SK-MEL-5 (cell line): ENCODE measurements around the gene RPN1. TPM values are rescaled to one million over a fixed set of nuclear protein-coding genes. Genes with fewer than 3 reads are reported as not detected.
"Not testable (repeated sequence)": the region's sequence is repeated elsewhere in the genome, so short reads cannot be mapped to it uniquely, and the experiment has no call there.

Source experiments
- DNase-seq: peaks from one replicate; pipeline ENCODE4 v3.0.0-alpha.2; 2016; ENCODE audit warnings: low read depth, low spot score
- in situ Hi-C: cut with HindIII; loops from 2 replicates; pipeline ENCODE4 v1.10.0; 2016; ENCODE audit warnings: low sequenced_read_pairs, high pct_unique_total_duplicates, low pct_unique_long_range_greater_than_20kb
- polyA plus RNA-seq, 2 experiments: library from polyadenylated mRNA; depleted of rRNA; stranded (reverse); fragments of >200 nt; gene quantifications; 2 replicates each; pipeline ENCODE4 v1.2.3, GENCODE V29; 2015
- total RNA-seq: library from RNA; depleted of rRNA; stranded (reverse); fragments of >200 nt; shearing (Covaris generic); gene quantifications from 2 replicates; pipeline ENCODE4 v1.2.3, GENCODE V29; 2014; rRNA removed

RPN1 gene
- total RNA-seq = 570 and 632 TPM in 2 replicates
- 397 and 444 TPM in 2 replicates for polyA plus RNA-seq (2015; cell fraction: cytosol; rRNA removed)
- 47.7 and 59.8 TPM in 2 replicates for polyA plus RNA-seq (2015; cell fraction: nucleus; rRNA removed)

DNA sequence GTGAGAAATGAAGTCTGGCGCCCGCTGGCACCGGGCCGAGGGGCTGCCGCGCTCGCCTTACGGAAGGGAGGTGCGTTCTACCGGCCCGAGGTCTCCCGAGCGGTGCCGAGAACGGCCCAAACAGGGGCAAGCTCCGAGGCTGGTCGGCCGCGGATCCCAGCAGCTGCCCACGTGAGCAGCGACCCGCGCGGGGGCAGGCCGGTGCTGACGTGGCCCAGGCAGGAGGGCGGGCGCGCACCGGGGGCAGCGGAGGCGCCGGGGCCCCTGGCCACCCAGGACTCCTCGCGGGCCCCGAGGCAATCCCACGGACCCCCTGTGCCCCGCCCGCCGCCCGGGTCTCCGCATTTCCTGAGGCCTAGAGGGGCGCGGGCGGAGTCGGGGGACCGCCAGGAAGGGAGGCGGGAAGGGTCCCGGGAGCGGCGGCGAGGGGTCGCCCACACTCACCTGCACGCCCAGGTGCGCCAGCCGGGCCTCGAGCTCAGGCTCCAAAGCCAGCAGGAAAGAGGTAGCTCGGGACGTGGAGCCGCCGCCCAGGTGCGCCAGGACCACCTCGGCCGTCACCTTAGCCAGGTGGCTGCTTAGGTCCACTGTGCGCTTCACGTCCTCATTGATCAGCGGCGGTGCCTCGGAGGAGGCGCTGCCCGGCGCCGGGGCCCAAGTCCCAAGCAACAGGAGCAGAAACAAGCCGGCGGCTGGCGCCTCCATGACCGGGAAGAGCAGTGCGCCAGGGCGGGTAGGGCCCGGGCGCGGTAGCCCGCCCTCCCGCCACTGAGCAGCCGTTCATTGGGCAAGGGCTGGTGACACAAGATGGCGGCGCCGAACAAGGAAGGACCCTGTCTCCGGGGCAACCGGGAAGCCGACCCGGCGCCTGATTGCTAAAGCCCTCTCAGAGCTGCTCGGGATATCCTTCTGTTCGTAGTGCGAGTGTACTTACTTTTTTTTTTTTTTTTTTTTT lies at the start of gene RPN1:
Gene RPN1 (minus strand): TSS at position 723 of the 955 bp plus-strand sequence. CDS start 18 bp downstream, at position 705.
- peak; percentile 97 for DNase-seq
- in situ Hi-C loops = no loop called here

DNA sequence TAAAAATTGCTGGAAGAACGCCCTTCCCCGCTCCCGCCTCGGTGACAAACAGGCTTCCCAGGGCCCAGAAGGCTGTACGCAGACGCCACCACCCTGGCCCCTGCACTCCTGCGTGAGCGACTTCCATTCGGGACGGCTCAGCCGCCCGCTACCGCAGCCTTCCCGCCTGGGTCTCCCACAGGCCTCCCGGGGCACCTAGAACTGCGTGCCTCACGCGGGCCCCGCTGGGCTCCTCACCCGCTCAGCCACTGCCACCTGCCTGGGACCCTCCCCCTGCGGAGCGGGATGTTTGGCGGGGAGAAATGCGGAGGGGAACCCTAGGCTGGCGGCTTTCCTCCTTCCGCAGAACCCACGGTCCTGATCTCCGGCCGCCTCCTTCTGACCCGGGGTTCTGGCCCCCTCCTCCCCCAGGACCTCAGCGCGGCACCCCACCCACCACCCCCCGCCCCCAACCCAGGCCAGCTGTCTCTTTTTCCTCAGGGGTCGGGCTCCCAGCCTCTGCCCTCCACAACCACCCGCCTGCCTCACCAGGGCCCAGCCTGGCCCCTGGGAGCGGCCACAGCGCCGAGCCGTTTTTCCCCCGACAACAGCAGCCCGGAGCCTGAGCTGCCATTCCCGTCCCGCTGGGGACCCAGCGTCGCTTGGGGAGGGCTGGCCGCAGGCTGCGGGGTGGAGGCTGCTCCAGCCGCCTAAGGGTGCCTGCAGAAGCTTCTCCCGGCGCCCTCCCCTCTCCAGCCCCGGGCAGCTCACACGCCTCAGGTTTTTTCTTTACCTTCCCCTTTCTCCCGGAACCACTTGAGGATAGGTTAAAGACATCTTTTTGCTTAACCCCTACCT lies 47.8 kb upstream of the RPN1 start:
- no peak for DNase-seq
- in situ Hi-C loops = no loop called here

DNA sequence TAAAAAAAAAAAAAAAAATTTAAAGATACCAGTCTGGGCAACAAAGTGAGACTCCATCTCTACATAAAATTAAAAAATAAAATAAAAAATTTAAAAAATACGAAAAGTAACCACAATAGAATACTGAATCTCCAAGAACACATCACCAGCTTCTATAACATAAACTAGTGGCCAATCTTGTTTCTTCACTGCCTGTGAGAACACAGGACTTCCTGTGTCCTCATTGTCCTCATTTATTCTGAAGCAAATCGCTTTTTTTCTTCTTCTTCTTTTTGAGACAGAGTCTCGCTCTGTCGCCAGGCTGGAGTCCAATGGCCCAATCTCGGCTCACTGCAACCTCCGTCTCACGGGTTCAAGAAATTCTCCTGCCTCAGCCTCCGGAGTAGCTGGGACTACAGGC lies 46.7 kb upstream of the RPN1 start:
- no peak for DNase-seq
- in situ Hi-C loops = no loop called here

DNA sequence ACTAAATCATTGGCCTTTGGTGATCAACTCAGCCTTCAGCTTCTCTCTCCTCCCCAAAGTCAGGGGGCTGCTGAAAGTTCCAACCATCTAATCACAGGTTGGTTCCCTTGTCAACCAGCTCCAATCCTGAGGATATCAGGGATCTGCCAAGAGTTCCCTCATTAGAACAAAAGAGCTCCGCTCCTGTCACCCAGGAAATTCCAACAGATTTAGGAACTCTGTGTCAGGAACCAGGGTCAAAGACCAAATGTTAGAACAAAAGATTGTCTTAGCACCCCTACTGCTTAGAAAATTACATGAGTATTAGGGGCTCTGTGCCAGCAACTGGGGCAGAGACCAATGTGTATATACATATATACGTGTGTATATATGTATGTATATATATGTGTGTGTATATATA lies 43.1 kb upstream of the RPN1 start:
- in situ Hi-C loops = no loop called here
- no peak for DNase-seq

DNA sequence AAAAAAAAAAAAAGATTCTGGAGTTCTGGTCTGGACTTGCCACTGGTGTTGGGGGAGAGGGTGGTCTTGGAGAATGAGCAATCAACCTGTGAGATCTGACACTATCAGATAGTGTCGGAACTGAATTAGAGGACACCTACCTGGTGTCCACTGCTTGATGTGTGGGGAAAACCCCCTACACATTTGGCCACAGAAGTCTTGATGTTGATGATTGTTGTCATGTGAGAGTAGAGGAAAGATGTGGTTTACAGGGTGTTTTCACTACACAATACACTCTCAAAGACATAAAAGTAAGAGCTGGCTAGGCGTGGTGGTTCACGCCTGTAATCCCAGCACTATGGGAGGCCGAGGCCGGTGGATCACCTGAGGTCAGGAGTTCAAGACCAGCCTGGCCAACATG lies 38.4 kb upstream of the RPN1 start:
- in situ Hi-C loops = no loop called here
- no peak for DNase-seq

DNA sequence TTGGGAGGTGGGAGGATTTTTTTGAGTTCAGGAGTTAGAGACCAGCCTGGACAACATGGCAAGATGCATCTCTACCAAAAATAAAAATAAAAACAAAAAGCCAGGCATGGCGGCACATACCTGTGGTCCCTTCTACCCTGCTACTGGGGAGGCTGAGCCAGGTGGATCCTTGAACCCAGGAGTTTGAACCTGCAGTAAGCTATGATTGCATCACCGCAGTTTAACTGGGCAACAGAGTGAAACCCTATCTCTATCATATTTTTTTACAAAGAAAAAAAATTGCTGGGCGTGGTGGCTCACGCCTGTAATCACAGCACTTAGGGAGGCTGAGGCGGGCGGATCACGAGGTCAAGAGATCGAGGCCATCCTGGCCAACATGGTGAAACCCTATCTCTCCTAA lies 35.8 kb upstream of the RPN1 start:
- in situ Hi-C loops = no loop called here
- no peak for DNase-seq

DNA sequence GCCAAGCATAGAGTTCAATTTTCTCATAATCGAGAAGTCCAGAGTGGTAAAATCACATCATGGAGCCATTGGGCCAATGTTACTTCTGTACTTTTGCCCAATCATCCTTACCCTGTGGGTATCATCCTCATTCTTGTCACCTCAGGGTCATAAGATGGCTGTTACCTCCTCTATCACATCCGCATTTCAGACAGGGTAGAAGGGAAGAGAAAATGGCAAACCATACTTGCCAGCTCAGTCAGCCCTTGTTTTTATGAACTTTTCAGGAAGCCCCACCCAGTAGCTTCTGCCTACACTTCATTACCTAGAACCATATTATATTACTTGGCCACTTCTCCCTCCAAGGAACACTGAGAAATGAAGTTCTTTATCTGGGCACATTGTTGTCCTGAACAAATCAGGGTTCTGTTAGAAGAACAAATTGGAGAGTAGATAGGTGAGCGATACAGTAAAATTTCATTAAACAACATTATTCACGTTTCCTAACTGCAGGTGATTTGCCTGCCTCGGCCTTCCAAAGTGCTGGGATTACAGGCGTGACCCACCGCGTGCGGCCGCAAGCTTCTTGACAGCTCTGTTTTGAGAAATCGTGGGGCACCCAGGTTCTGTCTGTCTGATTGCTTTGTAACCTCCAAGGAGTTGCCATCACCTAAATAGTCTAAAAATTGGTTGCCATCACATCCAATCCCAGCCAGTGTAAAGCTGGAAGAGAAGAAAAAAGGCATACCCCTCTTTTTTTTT lies 34.5 kb upstream of the RPN1 start:
- DNase-seq = no peak
- in situ Hi-C loops = no loop called here

DNA sequence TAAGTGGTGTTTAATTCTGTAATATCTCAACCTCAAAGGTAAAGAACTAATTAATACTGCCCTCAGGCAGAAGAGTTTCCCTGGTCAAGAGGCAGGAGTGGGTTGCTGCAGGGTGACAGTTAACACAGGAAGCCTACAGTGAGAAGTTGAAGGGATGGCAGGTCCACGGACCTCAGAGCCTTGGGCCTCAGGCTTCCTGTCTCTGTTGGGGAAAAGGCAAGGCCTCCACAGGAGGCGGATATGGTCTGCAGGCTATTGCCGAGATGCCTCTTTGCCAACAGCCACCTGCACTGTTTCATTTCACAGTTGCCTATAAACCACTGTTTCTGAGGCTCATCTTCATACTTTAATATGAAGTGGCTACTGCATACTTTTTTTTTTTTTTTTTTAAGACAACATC lies 33.3 kb upstream of the RPN1 start:
- in situ Hi-C loops = no loop called here
- DNase-seq = no peak

DNA sequence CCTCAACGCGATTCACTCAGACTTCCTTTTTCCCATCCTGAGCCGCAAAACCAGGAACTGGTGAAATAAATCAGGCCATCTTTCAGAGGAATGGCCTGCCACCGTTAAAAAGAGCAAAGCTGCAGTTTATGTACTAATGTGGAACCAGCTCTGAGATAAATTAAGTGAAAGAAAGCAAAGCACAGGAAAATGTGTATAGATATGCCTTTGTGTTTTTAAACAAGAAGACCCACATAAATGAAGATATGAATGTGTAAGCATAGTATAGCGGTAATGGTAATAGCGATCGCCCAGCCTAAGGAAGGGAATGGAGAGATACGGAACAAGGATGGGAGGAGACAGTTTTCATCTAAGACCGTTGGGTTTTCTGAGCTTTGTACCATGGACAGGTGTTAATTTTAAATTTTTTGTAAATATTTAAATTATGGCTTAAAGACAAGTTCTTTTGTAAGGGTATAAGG lies 30.8 kb upstream of the RPN1 start:
- in situ Hi-C loops = no loop called here
- no peak for DNase-seq

DNA sequence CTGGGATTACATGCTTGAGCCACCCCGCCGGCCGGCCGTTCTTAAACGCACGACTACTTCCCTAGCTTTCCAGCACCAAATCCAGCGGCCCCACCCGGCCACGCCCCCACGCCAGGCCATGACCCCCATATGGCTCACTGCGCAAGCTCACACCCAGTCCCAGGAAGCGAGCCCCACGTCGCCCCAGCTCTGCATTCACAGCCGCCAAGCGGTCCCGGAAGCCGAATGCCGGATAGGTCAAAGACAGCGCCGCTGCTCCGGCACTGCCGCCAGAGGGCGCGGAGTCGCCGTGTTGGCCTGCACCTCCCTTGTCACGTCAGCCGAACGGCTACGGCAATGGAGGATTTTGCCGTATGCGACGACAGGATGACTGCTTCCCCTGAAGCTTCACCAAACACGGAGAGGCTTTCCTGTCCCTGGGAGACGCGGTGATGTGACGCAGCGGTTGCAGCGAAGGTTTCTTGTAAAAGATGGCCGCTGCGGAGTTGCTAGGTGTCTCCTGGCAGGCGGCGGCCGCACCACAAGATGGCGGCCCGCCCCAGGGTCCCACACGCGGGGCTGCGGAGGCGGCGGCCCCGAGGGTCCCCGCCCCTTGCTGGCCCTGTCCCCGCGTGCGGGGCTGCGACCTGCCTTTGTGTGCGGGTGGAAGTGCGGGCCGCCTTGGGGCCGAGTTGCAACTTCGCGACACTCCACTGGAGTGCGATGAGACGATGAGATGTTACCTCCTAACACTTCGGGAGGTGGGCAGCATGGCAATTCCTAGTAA lies 30.2 kb upstream of the RPN1 start:
- in situ Hi-C loops = no loop called here
- DNase-seq = peak; percentile 98

DNA sequence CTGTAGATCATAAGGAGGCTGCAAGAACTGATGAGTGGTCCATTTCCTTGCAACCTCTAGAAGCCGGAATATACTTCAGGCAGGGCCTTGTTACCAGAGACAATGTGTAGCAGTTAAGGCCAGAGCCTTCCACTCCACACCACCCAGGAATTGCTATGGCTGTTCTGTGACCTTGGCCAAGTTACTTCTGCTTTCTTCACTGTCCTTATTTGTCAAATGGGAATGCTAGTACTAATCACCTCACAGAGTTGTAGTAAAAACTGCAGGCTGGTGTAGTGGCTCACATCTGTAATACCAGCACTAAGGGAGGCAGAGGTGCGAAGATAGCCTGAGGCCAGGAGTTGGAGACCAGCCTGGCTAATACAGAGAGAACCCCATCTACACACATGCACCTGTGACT lies 28.7 kb upstream of the RPN1 start:
- no peak for DNase-seq
- in situ Hi-C loops = no loop called here

DNA sequence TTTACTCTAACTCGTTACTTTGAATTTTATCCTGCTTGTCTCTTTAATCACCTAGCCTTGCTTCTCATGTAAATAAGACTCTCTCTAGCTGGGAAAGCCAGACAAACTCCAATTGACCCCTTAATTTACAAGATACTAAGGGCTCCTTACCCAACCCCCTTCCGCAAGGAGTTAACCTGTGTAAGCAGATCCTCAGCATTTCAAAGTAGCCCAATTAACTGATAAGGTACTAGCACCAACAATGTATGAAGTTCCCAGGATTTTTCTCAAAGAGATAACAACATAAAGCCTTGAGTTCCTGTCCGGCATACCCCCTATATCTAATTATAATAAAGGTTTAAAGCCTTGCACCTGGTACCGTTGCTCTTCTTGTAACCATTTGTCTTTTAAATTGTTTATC lies 25.2 kb upstream of the RPN1 start:
- DNase-seq, in situ Hi-C loops: not testable (repeated sequence)

DNA sequence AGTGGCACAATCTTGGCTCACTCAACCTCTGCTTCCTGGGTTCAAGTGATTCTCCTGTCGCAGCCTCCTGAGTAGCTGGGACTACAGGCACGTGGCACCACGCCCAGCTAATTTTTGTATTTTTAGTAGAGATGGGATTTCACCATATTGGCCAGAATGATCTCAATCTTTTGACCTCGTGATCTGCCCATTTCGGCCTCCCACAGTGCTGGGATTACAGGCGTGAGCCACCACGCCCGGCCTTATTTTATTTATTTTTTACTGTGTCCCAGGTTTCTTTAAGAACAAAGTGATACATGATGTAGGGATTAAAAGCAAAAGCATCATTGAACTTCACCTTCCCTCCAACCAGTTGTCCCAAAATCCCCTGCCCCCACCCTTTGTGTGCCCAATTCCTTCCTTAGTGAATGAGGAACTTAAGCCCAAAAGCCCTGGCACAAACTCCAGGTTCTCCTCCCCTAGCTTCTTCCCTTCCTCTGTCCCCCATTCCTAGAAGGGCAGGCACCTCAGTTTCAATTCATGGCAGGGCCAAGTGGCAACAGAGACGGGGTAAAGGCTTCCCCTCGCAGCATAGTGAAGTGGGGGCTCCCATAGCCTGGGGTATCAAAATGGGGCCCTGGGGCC lies 23.7 kb upstream of the RPN1 start:
- no peak for DNase-seq
- in situ Hi-C loops = no loop called here

DNA sequence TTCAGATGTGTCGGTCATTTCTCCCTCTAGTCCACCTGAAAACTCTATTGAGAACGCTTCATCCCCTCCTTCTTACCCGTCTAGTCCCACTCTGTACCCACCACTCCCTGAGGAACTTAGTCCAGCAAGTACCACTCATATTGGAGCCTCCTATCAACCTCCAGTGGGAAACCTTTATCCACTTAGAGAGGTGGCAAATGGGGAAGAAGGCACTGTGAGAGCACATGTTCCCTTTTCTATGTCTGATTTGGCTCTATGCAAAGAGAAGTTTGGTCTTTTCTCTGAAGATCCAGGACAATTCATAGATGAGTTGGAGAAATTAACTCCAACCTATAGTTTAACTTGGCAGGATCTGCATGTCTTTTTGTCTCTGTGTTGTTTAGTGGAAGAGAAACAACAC lies 17.0 kb upstream of the RPN1 start:
- in situ Hi-C loops = no loop called here
- no peak for DNase-seq

DNA sequence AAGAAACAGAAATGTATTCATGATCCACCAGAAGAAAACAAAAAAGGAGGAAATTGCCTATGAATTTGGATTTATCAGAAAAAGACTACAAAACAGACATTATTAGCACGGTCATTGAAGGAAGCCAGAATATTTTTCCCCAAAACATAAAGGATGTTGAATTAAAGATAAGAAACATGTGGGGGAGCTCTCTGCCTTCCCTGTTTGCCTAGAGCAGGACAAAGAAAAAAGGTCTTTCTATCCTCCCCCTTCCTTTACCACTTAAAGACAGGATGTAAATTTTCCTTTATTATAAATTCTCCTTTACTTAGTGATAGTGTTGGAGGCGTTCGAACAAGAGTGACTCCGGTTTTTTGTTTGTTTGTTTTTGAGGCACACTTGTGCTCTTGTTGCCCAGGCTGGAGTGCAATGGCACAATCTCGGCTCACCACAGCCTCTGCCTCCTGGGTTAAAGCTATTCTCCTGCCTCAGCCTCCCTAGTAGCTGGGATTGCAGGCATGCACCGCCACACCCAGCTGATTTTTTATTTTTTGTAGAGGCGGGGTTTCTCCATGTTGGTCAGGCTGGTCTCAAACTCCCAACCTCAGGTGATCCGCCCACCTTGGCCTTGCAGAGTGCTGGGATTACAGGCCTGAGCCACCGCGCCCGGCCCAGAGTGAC lies 14.9 kb upstream of the RPN1 start:
- in situ Hi-C loops = no loop called here
- peak; percentile 42 for DNase-seq

DNA sequence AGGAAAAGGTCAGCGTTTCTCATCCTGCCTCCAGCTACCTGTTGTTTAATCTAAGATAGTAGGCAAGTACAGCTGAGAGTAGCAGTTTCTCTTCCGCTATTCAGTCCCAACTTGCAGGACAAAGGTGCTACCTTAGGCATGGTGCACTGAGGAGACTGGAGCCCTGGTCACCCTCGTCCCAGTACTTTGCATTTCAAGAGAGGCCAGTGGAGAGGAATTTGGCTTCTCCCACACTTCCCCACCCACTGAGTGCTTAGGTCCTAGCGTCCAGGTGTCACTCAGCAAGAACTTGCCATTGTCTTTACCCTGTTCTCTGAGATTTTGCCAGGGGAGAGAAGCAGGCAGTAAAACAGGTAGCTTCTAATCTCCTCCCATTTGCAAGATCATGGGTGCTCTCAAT lies 12.5 kb upstream of the RPN1 start:
- in situ Hi-C loops = no loop called here
- DNase-seq = no peak
